WERI-Rb-1 (cell line): ENCODE results near the gene NNT.

Experiments used
- DNase-seq: peaks from one replicate; pipeline ENCODE4 v3.0.0-alpha.2; 2020
- H3K27ac ChIP-seq: fragments of 250-450 bp; sonication (Bioruptor Pico); 2 replicates; pipeline ENCODE4 v1.5.1; 2020; ENCODE audit warnings: mild to moderate bottlenecking, moderate library complexity
- H3K27me3 ChIP-seq: fragments of 250-450 bp; sonication (Bioruptor Pico); 2 replicates; pipeline ENCODE4 v1.5.1; 2021; ENCODE audit warnings: mild to moderate bottlenecking, low read depth, moderate library complexity; ENCODE audit not compliant: insufficient read depth, severe bottlenecking
- H3K36me3 ChIP-seq: fragments of 250-450 bp; sonication (Bioruptor Pico); 2 replicates; pipeline ENCODE4 v1.5.1; 2020; ENCODE audit warnings: mild to moderate bottlenecking, moderate library complexity
- H3K4me3 ChIP-seq: 2 replicates; pipeline ENCODE4 v1.5.1; 2011; ENCODE audit warnings: low read depth, mild to moderate bottlenecking, control low read depth, low read length
- H3K9me3 ChIP-seq: fragments of 250-450 bp; sonication (Bioruptor Pico); 2 replicates; pipeline ENCODE4 v1.5.1; 2021; ENCODE audit warnings: mild to moderate bottlenecking, moderate library complexity; ENCODE audit not compliant: severe bottlenecking
- CTCF ChIP-seq: IDR thresholded peaks from 2 replicates; pipeline ENCODE4 v1.5.1; 2011; ENCODE audit warnings: low read depth, mild to moderate bottlenecking, control low read depth, inconsistent platforms, low read length

Gene NNT

GRCh38 chr5:43652537-43653302, 49.7 kb downstream of the NNT start:
- H3K36me3 ChIP-seq, result peaks cover 49% of the 10 kb centered on the region

GRCh38 chr5:43658509-43658908, 55.5 kb downstream of the NNT start:
- Histone ChIP-seq H3K27ac (no peak overlapping the region), H3K27me3 (no peaks in the 10 kb centered on the region), H3K4me3 (no peak overlapping the region), H3K36me3 (peaks cover 31% of the 10 kb centered on the region), H3K9me3 (no peaks in the 10 kb centered on the region)
- DNase-seq, result no peak
- no peak for TF ChIP-seq CTCF

More at GRCh38 chr5:43652537-43653302, 49.7 kb downstream of the NNT start:
- no peak for TF ChIP-seq CTCF
- Histone ChIP-seq H3K27ac (no peak overlapping the region), H3K27me3 (no peaks in the 10 kb centered on the region), H3K4me3 (no peak overlapping the region), H3K9me3 (no peaks in the 10 kb centered on the region)
- DNase-seq, result no peak

- Histone ChIP-seq H3K27ac (no peak overlapping the region), H3K36me3 (peaks cover 31% of the 10 kb centered on the region), H3K4me3 (no peak overlapping the region), H3K27me3 (no peaks in the 10 kb centered on the region), H3K9me3 (no peaks in the 10 kb centered on the region)
- no peak for TF ChIP-seq CTCF
- DNase-seq, result no peak
Observed at GRCh38 chr5:43659075-43659474, 56.1 kb downstream of the NNT start.

GRCh38 chr5:43661102-43661501, 58.1 kb downstream of the NNT start:
- Histone ChIP-seq H3K4me3 (no peak overlapping the region), H3K27me3 (no peaks in the 10 kb centered on the region), H3K36me3 (peaks cover 31% of the 10 kb centered on the region), H3K27ac (no peak overlapping the region), H3K9me3 (no peaks in the 10 kb centered on the region)
- TF ChIP-seq CTCF, result no peak
- DNase-seq, result peak; percentile 25

- Histone ChIP-seq H3K27ac (no peak overlapping the region), H3K4me3 (no peak overlapping the region), H3K9me3 (no peaks in the 10 kb centered on the region), H3K27me3 (no peaks in the 10 kb centered on the region), H3K36me3 (peaks cover 21% of the 10 kb centered on the region)
- no peak for TF ChIP-seq CTCF
- no peak for DNase-seq
Observed at GRCh38 chr5:43663916-43664315, 60.9 kb downstream of the NNT start.
